Measurements from ENCODE around the gene ZNF862.
"Not testable (repeated sequence)": the region's sequence is repeated elsewhere in the genome, so short reads cannot be mapped to it uniquely, and the experiment has no call there.

ZNF862 gene

GRCh38 chr7:149824748-149825566 lies 13.2 kb upstream of the ZNF862 start:
- no peak for DNase-seq (ENCODE audit: low read depth in 3 of 3)

- no peak for DNase-seq (ENCODE audit: low read depth in 3 of 3)
These were observed 12.4 kb upstream of the ZNF862 start for GRCh38 chr7:149825567-149826343.

- DNase-seq (ENCODE audit: low read depth in 3 of 3), result no peak
These were observed 11.7 kb upstream of the ZNF862 start for GRCh38 chr7:149826344-149827088.

- DNase-seq (ENCODE audit: low read depth in 3 of 3), result no peak
These were observed 10.8 kb upstream of the ZNF862 start for GRCh38 chr7:149827089-149827981.

GRCh38 chr7:149828357-149829309 lies 9.5 kb upstream of the ZNF862 start:
- no peak for DNase-seq (ENCODE audit: low read depth in 3 of 3)

GRCh38 chr7:149830527-149830926 lies 7.6 kb upstream of the ZNF862 start:
- DNase-seq (ENCODE audit: low read depth in 3 of 3), result not testable (repeated sequence)

GRCh38 chr7:149830997-149831740 lies 7.0 kb upstream of the ZNF862 start:
- no peak for DNase-seq (ENCODE audit: low read depth in 3 of 3)

- DNase-seq (ENCODE audit: low read depth in 3 of 3), result no peak
These were observed 6.4 kb upstream of the ZNF862 start for GRCh38 chr7:149831741-149832219.

GRCh38 chr7:149832332-149833041 lies 5.7 kb upstream of the ZNF862 start:
- no peak for DNase-seq (ENCODE audit: low read depth in 3 of 3)

- no peak for DNase-seq (ENCODE audit: low read depth in 3 of 3)
These were observed 4.6 kb upstream of the ZNF862 start for GRCh38 chr7:149833495-149834130.

- no peak for DNase-seq (ENCODE audit: low read depth in 3 of 3)
These were observed 3.6 kb upstream of the ZNF862 start for GRCh38 chr7:149834601-149835000.

- no peak for DNase-seq (ENCODE audit: low read depth in 3 of 3)
These were observed 1.7 kb upstream of the ZNF862 start for GRCh38 chr7:149836434-149836833.

GRCh38 chr7:149837564-149838223 lies 481 bp upstream of the ZNF862 start:
- no peak for DNase-seq (ENCODE audit: low read depth in 3 of 3)

- DNase-seq (ENCODE audit: low read depth in 3 of 3), result no peak
These were observed 825 bp downstream of the ZNF862 start for GRCh38 chr7:149838992-149839408.

- no peak for DNase-seq (ENCODE audit: low read depth in 3 of 3)
These were observed 1.8 kb downstream of the ZNF862 start for GRCh38 chr7:149839933-149840332.

- no peak for DNase-seq (ENCODE audit: low read depth in 3 of 3)
These were observed 5.4 kb downstream of the ZNF862 start for GRCh38 chr7:149843566-149843965.

- DNase-seq (ENCODE audit: low read depth in 3 of 3), result no peak
These were observed 6.3 kb downstream of the ZNF862 start for GRCh38 chr7:149844445-149844844.

All from stimulated activated CD4-positive, alpha-beta T cell treated with anti-CD3 and anti-CD28 coated beads, TNF-alpha, amount 100 ng/mL, for 24 hours (primary cell).